Pancreas (tissue), 10 donors: Measurements from ENCODE around the gene TRPM8. TPM values are rescaled to one million over a fixed set of nuclear protein-coding genes. Genes with fewer than 3 reads are reported as not detected.

ENCODE experiments used
- ATAC-seq, 4 donors: fragments of 200-7000 bp; cut with Tn5 transposase; one replicate each; pipeline versions ENCODE4 v1.8.0 to v1.9.1; 2020; ENCODE audit warnings: mild to moderate bottlenecking in 4 of 4, moderate library complexity in 4 of 4
- DNase-seq, 6 donors: peaks; one replicate each; pipeline ENCODE4 v3.0.0-alpha.2; 2020
- FAIRE-seq: peaks from 2 replicates; lab custom pipeline; 2012; peaks lifted over from hg19 to GRCh38; lab: Jason Lieb, UNC
- H3K27ac ChIP-seq, 4 donors: fragments of 200-600 bp; sonication (generic); 1 replicate in 3 of 4; 2 replicates in 1 of 4; pipeline versions ENCODE4 v1.5.0 to v1.8.0; 2020
- H3K27me3 ChIP-seq, 4 donors: fragments of 200-600 bp; one replicate each; pipeline ENCODE4 v1.8.0; 2021
- H3K36me3 ChIP-seq, 3 donors: fragments of 200-600 bp; sonication (generic) in 1 of 3; one replicate each; pipeline versions ENCODE4 v1.5.0 to v1.8.0; 2020 to 2021
- H3K4me1 ChIP-seq, 3 donors: fragments of 200-600 bp; one replicate each; pipeline ENCODE4 v1.8.0; 2021
- H3K4me3 ChIP-seq, 4 donors: fragments of 200-600 bp; sonication (generic) in 2 of 4; one replicate each; pipeline versions ENCODE4 v1.5.0 to v1.8.0; 2020 to 2021
- H3K9me3 ChIP-seq, 4 donors: fragments of 200-600 bp; one replicate each; pipeline ENCODE4 v1.8.0; 2021
- WGBS, 2 donors: extraction: QIAGEN DNeasy Blood & Tissue Kit; methylation state at CpG; one replicate each; pipeline ENCODE4 v1.1.7; 2013; 5-methylcytosine and 5-hydroxymethylcytosine counted together
- intact Hi-C, 3 donors: fragments of 100-400 bp; cut with DNase I; formaldehyde crosslinking; loops; one replicate each; pipeline versions ENCODE4 v1.11.1 to v1.14.2; 2022
- polyA plus RNA-seq, 2 donors: library from polyadenylated mRNA; stranded (reverse); fragments of 200-250 nt; gene quantifications; one replicate each; pipeline ENCODE4 v1.2.3, GENCODE V29; 2013
- total RNA-seq, 6 donors: library from RNA; stranded (reverse); fragmentation: NEBNext Ultra II Directional in 4 of 6; extraction: Animal tissue kit (Norgen Biotek cat#: 25700) in 4 of 6; gene quantifications; one replicate each; pipeline versions ENCODE4 v1.2.1 to v1.2.4, GENCODE V29; 2021 to 2023
- TF ChIP-seq, protein P1 (sequence below), 4 donors: fragments of 200-600 bp; sonication (generic) in 3 of 4; IDR thresholded peaks; one replicate each; pipeline versions ENCODE4 v1.5.0 to v1.8.0; 2021; ENCODE audit warnings: antibody characterized with exemption in 4 of 4
- donor health status: healthy with polysubstance abuse.
- donor health status: DM: no; HTN: no; CAD: no; lungs with moderate emphysema.
- donor health status: DM: no; HTN: no; CAD: no.
- donor health status: control.
- donor health status: control.
- donor health status: Bipolar disorder and iron deficiency.
- donor health status: DM: yes; HTN: yes; CAD: no.
- donor health status: DM: no; HTN: no; CAD: no.
- donor health status: DM: no; HTN: no; CAD: no.
- donor health status: DM: yes; HTN: yes; CAD: no.

The TRPM8 gene
- total and polyA plus RNA-seq, 8 donors: 0.08 to 1.00 (median 0.23) TPM; not detected in 1

DNA sequence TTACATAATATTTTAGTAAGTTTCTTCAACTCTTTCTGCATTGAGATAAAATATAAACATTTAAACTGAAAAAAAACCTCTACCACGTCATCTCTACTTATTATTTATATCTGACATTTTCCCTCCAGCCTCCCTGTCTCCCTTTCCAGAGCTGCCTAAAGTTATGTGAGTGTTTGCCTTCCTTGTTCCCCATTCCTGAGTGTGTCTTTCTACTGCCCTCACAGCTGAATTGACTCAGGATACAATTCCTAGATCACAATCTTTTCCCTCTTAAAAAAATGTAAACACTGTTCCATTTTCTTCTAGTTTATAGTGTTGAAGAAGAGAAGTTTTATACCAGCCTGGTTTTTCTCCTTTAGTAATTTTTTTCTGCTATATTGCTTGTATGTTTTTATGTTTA lies 5.3 kb downstream of the TRPM8 start:
- intact Hi-C loops: no loop called here
- ATAC-seq: no peak
- WGBS, 2 donors: 14 to 17% methylated on average over 1 of the region's 1 CpG

DNA sequence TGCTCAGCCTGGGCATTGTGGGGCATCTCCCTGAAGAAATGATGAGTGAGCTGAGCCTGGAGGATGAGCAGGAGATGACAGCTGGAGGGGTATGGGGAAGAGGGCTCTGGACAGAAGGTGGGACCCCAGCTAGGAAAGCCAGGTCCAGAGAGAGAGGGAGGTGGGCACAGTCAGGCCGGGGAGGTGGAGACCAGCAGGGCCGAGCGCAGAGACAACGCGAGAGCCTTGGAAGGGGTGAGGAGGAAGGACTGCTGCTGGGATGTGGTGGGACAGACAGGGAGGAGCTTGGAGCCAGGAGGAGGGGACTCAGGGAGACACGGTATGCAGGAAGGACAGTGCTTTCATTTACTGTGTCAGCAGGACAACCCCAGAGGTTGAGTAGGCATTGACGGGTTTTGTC lies 8.2 kb downstream of the TRPM8 start:
- ATAC-seq (no peak), DNase-seq (no peak), FAIRE-seq (no peak)
- intact Hi-C loops: no loop called here
- H3K36me3 ChIP-seq: no peaks in the 10 kb centered on the region
- TF ChIP-seq, protein P1, sequence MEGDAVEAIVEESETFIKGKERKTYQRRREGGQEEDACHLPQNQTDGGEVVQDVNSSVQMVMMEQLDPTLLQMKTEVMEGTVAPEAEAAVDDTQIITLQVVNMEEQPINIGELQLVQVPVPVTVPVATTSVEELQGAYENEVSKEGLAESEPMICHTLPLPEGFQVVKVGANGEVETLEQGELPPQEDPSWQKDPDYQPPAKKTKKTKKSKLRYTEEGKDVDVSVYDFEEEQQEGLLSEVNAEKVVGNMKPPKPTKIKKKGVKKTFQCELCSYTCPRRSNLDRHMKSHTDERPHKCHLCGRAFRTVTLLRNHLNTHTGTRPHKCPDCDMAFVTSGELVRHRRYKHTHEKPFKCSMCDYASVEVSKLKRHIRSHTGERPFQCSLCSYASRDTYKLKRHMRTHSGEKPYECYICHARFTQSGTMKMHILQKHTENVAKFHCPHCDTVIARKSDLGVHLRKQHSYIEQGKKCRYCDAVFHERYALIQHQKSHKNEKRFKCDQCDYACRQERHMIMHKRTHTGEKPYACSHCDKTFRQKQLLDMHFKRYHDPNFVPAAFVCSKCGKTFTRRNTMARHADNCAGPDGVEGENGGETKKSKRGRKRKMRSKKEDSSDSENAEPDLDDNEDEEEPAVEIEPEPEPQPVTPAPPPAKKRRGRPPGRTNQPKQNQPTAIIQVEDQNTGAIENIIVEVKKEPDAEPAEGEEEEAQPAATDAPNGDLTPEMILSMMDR (IDR thresholded peaks at IDR 0.05): no peak
- no peak overlapping the region for H3K27ac ChIP-seq
- 61 to 66% methylated on average over 7 of the region's 7 CpGs for WGBS, 2 donors
- no peaks in the 10 kb centered on the region for H3K9me3 ChIP-seq
- no peaks in the 10 kb centered on the region for H3K4me1 ChIP-seq
- no peaks in the 10 kb centered on the region for H3K27me3 ChIP-seq
- no peak overlapping the region for H3K4me3 ChIP-seq

More for the DNA sequence above, 5.3 kb downstream of the TRPM8 start:
- H3K9me3 ChIP-seq: no peaks in the 10 kb centered on the region
- DNase-seq (no peak), FAIRE-seq (no peak)
- no peaks in the 10 kb centered on the region for H3K4me1 ChIP-seq
- no peak overlapping the region for H3K4me3 ChIP-seq
- H3K27ac ChIP-seq: no peak overlapping the region
- H3K27me3 ChIP-seq: no peaks in the 10 kb centered on the region
- TF ChIP-seq, protein P1 (IDR thresholded peaks at IDR 0.05): no peak
- H3K36me3 ChIP-seq: no peaks in the 10 kb centered on the region

DNA sequence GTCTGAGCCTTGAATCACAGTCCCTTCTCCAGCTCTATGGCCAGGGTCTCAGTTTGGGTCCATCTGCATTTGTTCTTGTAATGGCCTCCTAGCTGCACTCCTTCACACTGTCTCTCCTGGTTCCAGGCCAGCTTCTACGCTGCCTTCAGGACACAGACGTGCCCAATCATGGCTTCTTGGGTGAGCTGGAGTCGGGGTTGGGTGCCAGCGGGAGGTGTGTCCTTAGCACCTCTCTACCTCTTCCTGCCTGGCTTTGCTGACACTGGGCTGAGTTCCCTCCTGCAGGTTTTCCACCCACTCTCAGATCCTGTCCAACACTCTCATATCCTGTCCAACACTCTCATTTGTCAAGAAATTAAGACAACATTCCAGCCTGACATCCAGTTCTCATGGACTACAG lies 9.6 kb downstream of the TRPM8 start:
- FAIRE-seq (no peak), ATAC-seq (no peak), DNase-seq (no peak)
- Histone ChIP-seq H3K27ac (no peak overlapping the region), H3K4me1 (no peaks in the 10 kb centered on the region), H3K9me3 (no peaks in the 10 kb centered on the region), H3K4me3 (no peak overlapping the region), H3K27me3 (no peaks in the 10 kb centered on the region), H3K36me3 (no peaks in the 10 kb centered on the region)
- TF ChIP-seq, protein P1 (IDR thresholded peaks at IDR 0.05): no peak
- WGBS, 2 donors: 65 to 71% methylated on average over 4 of the region's 4 CpGs
- intact Hi-C loops: no loop called here

DNA sequence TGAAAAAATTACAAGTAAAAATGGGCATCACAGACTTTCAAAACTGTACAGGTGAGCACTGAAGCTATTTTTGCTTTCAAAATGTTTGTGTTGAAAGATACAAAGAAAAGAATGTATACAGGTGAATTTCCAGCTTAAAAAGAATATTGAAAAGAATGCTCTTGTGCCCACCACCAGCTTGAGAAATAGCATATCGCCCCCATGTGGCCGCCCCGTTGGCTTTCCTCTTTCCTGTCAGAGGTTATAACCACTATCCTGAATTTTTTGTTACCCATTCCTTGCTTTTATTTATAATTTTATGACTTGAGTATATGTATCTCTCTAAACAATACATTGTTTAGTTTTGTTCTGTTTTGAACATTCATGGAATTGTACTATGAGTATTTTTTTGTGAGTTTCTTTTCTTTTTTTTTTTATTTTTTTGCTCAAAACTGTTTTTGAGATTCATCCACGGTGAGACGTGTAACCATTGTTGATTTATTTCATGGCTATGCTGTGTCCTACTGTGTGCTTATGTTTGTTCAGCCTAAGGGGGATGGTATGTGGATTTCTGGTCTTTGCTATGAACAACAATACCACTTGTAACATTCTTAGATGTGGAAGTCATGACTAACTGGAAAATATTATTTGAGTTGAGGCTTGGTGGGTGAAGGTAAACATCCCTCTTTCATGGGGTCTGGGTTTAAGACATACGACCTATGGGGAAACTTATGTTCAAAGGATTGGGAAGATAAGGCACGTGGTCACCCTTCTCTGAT lies 11.6 kb downstream of the TRPM8 start:
- Histone ChIP-seq H3K36me3 (no peaks in the 10 kb centered on the region), H3K27ac (no peak overlapping the region), H3K27me3 (no peaks in the 10 kb centered on the region), H3K4me3 (no peak overlapping the region), H3K4me1 (no peaks in the 10 kb centered on the region), H3K9me3 (no peaks in the 10 kb centered on the region)
- TF ChIP-seq, protein P1 (IDR thresholded peaks at IDR 0.05): peak in 2 of 4 donors; percentile 13 to 16
- intact Hi-C loops: no loop called here
- DNase-seq (no peak), FAIRE-seq (no peak), ATAC-seq (no peak)
- WGBS, 2 donors: 25 to 35% methylated on average over 7 of the region's 7 CpGs

DNA sequence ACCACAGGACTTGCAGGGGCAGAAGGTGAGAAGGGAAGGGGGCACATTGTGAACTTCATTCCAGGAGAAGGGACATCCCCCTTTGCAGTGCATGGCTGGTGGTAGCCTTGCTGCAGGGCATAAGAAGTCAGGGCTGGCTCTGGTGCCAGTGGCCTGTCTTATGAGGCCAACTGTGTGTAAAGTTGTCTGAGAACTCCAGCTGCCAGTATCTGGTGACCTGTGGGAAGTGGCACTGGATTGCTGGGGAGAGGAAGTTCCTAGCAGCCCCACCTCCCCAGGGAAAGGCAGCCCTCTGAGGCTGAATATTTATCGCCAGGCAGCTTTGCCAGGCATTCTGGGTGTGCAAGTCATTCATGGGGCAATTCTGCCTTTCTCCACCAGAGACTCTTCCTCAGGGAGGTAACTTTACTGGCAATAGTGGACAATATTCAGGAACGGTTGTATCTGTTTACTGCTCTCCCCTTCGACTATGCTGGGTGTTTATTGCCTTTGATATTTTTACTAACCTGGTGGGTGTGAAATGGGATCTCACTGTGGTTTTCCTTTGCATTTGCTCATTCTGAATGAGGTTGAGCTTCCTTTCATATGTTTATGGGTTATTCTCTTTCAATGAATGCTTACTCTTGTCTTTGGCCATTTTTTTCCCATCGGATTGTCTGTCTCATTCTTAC lies 12.3 kb downstream of the TRPM8 start:
- DNase-seq (no peak), ATAC-seq (peak in 1 of 4 donors; percentile 18), FAIRE-seq (no peak)
- intact Hi-C loops: no loop called here
- H3K36me3 ChIP-seq: no peaks in the 10 kb centered on the region
- TF ChIP-seq, protein P1 (IDR thresholded peaks at IDR 0.05): no peak
- no peaks in the 10 kb centered on the region for H3K4me1 ChIP-seq
- no peaks in the 10 kb centered on the region for H3K27me3 ChIP-seq
- 25 to 43% methylated on average over 4 of the region's 4 CpGs for WGBS, 2 donors
- H3K4me3 ChIP-seq: no peak overlapping the region
- H3K9me3 ChIP-seq: no peaks in the 10 kb centered on the region
- no peak overlapping the region for H3K27ac ChIP-seq
